H9 (cell line): ENCODE results near the gene HYAL1. TPM values are rescaled to one million over a fixed set of nuclear protein-coding genes. Genes with fewer than 3 reads are reported as not detected.
A peak's percentile ranks its signal among the peaks of the same experiment; 100 is the strongest.

ENCODE experiments used
- DNase-seq: peaks from one replicate; pipeline ENCODE4 v3.0.0-alpha.2; 2017
- H2AFZ ChIP-seq: one replicate; pipeline ENCODE4 v1.6.1; 2013; ENCODE audit warnings: mild to moderate bottlenecking, low read length, control low read depth, moderate library complexity
- H2AK5ac ChIP-seq: 2 replicates; pipeline ENCODE4 v1.6.1; 2013; ENCODE audit warnings: low read length, control low read depth, mixed read lengths; ENCODE audit not compliant: insufficient read length
- H2BK120ac ChIP-seq: one replicate; pipeline ENCODE4 v1.6.1; 2013; ENCODE audit warnings: low read depth, mild to moderate bottlenecking, low read length, control low read depth, inconsistent platforms; ENCODE audit not compliant: poor library complexity, severe bottlenecking
- H2BK12ac ChIP-seq: 2 replicates; pipeline ENCODE4 v1.6.1; 2013; ENCODE audit warnings: low read length, control low read depth, mixed read lengths, low read depth; ENCODE audit not compliant: insufficient read length
- H2BK15ac ChIP-seq: 2 replicates; pipeline ENCODE4 v1.6.1; 2013; ENCODE audit warnings: low read depth, low read length, control low read depth
- H2BK20ac ChIP-seq: one replicate; pipeline ENCODE4 v1.6.1; 2013; ENCODE audit warnings: low read depth, mild to moderate bottlenecking, low read length, control low read depth, inconsistent platforms; ENCODE audit not compliant: poor library complexity, severe bottlenecking
- H2BK5ac ChIP-seq: 2 replicates; pipeline ENCODE4 v1.6.1; 2013; ENCODE audit warnings: low read length, control low read depth, mixed read lengths; ENCODE audit not compliant: insufficient read length
- H3K14ac ChIP-seq: 2 replicates; pipeline ENCODE4 v1.6.1; 2013; ENCODE audit warnings: low read length, control low read depth; ENCODE audit not compliant: insufficient read depth
- H3K18ac ChIP-seq: 2 replicates; pipeline ENCODE4 v1.6.1; 2013; ENCODE audit warnings: low read depth, mild to moderate bottlenecking, mixed read lengths, low read length, control low read depth; ENCODE audit not compliant: insufficient read length
- H3K23ac ChIP-seq: 2 replicates; pipeline ENCODE4 v1.6.1; 2013; ENCODE audit warnings: low read length, control low read depth, mixed read lengths, low read depth; ENCODE audit not compliant: insufficient read length
- H3K23me2 ChIP-seq: 2 replicates; pipeline ENCODE4 v1.6.1; 2013; ENCODE audit warnings: low read depth, mild to moderate bottlenecking, mixed read lengths, low read length, control low read depth; ENCODE audit not compliant: insufficient read length, poor library complexity, severe bottlenecking
- H3K27ac ChIP-seq: 2 replicates; pipeline ENCODE4 v1.5.1; 2013; ENCODE audit warnings: low read length, control low read depth, mixed read lengths, low read depth; ENCODE audit not compliant: insufficient read length
- H3K27me3 ChIP-seq: 2 replicates; pipeline ENCODE4 v1.6.1; 2013; ENCODE audit warnings: low read length, control low read depth, inconsistent platforms; ENCODE audit not compliant: insufficient read depth
- H3K4ac ChIP-seq: 2 replicates; pipeline ENCODE4 v1.6.1; 2013; ENCODE audit warnings: low read depth, mild to moderate bottlenecking, control low read depth, inconsistent platforms, low read length, moderate library complexity
- H3K4me1 ChIP-seq: 2 replicates; pipeline ENCODE4 v1.6.1; 2013; ENCODE audit warnings: low read length, control low read depth, inconsistent platforms; ENCODE audit not compliant: insufficient read depth
- H3K4me2 ChIP-seq: 2 replicates; pipeline ENCODE4 v1.6.1; 2013; ENCODE audit warnings: low read length, control low read depth, mixed read lengths; ENCODE audit not compliant: insufficient read length, insufficient read depth
- H3K56ac ChIP-seq: 2 replicates; pipeline ENCODE4 v1.6.1; 2013; ENCODE audit warnings: low read depth, mild to moderate bottlenecking, mixed read lengths, low read length, control low read depth; ENCODE audit not compliant: insufficient read length
- H3K79me1 ChIP-seq: 2 replicates; pipeline ENCODE4 v1.6.1; 2013; ENCODE audit warnings: low read depth, mild to moderate bottlenecking, moderate library complexity, low read length, control low read depth, inconsistent platforms; ENCODE audit not compliant: insufficient read depth, poor library complexity, severe bottlenecking
- H3K79me2 ChIP-seq: 2 replicates; pipeline ENCODE4 v1.6.1; 2013; ENCODE audit warnings: low read length, control low read depth, inconsistent platforms; ENCODE audit not compliant: insufficient read depth
- H3K9ac ChIP-seq: 2 replicates; pipeline ENCODE4 v1.6.1; 2013; ENCODE audit warnings: low read length, control low read depth, mixed read lengths; ENCODE audit not compliant: insufficient read length; ENCODE audit errors: extremely low read depth
- H3K9me3 ChIP-seq: one replicate; pipeline ENCODE4 v1.6.1; 2013; ENCODE audit warnings: low read depth, low read length, inconsistent platforms; ENCODE audit not compliant: control insufficient read depth
- H3T11ph ChIP-seq: one replicate; pipeline ENCODE4 v1.6.1; 2013; ENCODE audit warnings: mild to moderate bottlenecking, low read length, control low read depth, inconsistent platforms
- H4K20me1 ChIP-seq: one replicate; pipeline ENCODE4 v1.6.1; 2013; ENCODE audit not compliant: control insufficient read depth, insufficient read length, insufficient read depth
- H4K5ac ChIP-seq: 2 replicates; pipeline ENCODE4 v1.6.1; 2013; ENCODE audit warnings: low read depth, mild to moderate bottlenecking, mixed read lengths, low read length, control low read depth; ENCODE audit not compliant: insufficient read length
- H4K8ac ChIP-seq: replicated peaks from 2 replicates; pipeline ENCODE4 v1.6.1; 2013; ENCODE audit warnings: low read length, control low read depth, mixed read lengths, low read depth; ENCODE audit not compliant: insufficient read length
- H4K91ac ChIP-seq: 2 replicates; pipeline ENCODE4 v1.6.1; 2013; ENCODE audit warnings: low read depth, mild to moderate bottlenecking, moderate library complexity, mixed read lengths, low read length, control low read depth; ENCODE audit not compliant: insufficient read length
- H3K27ac Mint-ChIP-seq, 3 experiments: 2 replicates in 2 of 3; 3 replicates in 1 of 3; pipeline ENCODE4 v1.8.0; 2020 to 2021; ENCODE audit warnings: mixed read lengths in 3 of 3, mild to moderate bottlenecking in 1 of 3, moderate library complexity in 1 of 3
- H3K27me3 Mint-ChIP-seq: 2 replicates; pipeline ENCODE4 v1.8.0; 2021; ENCODE audit warnings: low read depth, mild to moderate bottlenecking, moderate library complexity, mixed read lengths
- H3K36me3 Mint-ChIP-seq, 3 experiments: 2 replicates in 2 of 3; 3 replicates in 1 of 3; pipeline ENCODE4 v1.8.0; 2020 to 2021; ENCODE audit warnings: low read depth in 3 of 3, mixed read lengths in 3 of 3; ENCODE audit not compliant: insufficient read depth in 1 of 3
- H3K4me1 Mint-ChIP-seq, 2 experiments: 2 replicates each; pipeline ENCODE4 v1.8.0; 2020; ENCODE audit warnings: mixed read lengths in 2 of 2
- H3K4me3 Mint-ChIP-seq, 2 experiments: 2 replicates in 1 of 2; 3 replicates in 1 of 2; pipeline ENCODE4 v1.8.0; 2020 to 2021; ENCODE audit warnings: mild to moderate bottlenecking in 2 of 2, mixed read lengths in 2 of 2, moderate library complexity in 1 of 2
- H3K9me3 Mint-ChIP-seq, 2 experiments: 2 replicates in 1 of 2; 3 replicates in 1 of 2; pipeline ENCODE4 v1.8.0; 2020; ENCODE audit warnings: mild to moderate bottlenecking in 2 of 2, mixed read lengths in 2 of 2, moderate library complexity in 1 of 2
- WGBS: extraction: QIAGEN DNeasy Blood & Tissue Kit; methylation state at CpG from one replicate; pipeline ENCODE4 v1.1.7; 2013; ENCODE audit warnings: missing lambda C conversion rate, low lambda C conversion rate, mixed read lengths; ENCODE audit not compliant: insufficient read length; ENCODE audit errors: extremely low coverage; 5-methylcytosine and 5-hydroxymethylcytosine counted together
- total RNA-seq: library from RNA; stranded (reverse); gene quantifications from 2 replicates; pipeline ENCODE4 v1.2.1, GENCODE V29; 2021
- TF ChIP-seq, protein P1 (sequence below): fragments of 200-600 bp; sonication (generic); conservative IDR thresholded peaks from 3 replicates; pipeline ENCODE4 v1.8.0; 2021; ENCODE audit warnings: antibody characterized with exemption, mild to moderate bottlenecking

The HYAL1 gene
- total RNA-seq, 1 experiment from 2014 or later: 2.0 TPM

GRCh38 chr3:50325497-50326181 is 22.3 kb upstream of the HYAL1 start:
- no CpG with 5 or more reads among the region's 11 CpGs for WGBS
- H3K9me3 Mint-ChIP-seq: no peaks in the 10 kb centered on the region
- no peak for DNase-seq
- peaks cover 19 to 39% (median 22%) of the 10 kb centered on the region in 3 experiments for H3K36me3 Mint-ChIP-seq
- Histone ChIP-seq H3K14ac (no peak overlapping the region), H3T11ph (no peak overlapping the region), H2BK20ac (no peak overlapping the region), H4K5ac (no peak overlapping the region), H3K4me1 (peaks cover 6% of the 10 kb centered on the region; the same call in 1 of the 2 replicates), H3K18ac (no peak overlapping the region), H3K27ac (no peak overlapping the region), H4K8ac (no peak overlapping the region), H3K9ac (no peak overlapping the region), H3K4me2 (no peak overlapping the region), H2BK120ac (no peak overlapping the region), H2AK5ac (no peak overlapping the region), H3K56ac (no peak overlapping the region), H2BK15ac (no peak overlapping the region), H4K91ac (no peak overlapping the region), H2BK5ac (no peak overlapping the region), H3K23ac (no peak overlapping the region), H3K79me2 (peaks cover 4% of the 10 kb centered on the region; the same call in 1 of the 2 replicates), H3K23me2 (peaks cover 23% of the 10 kb centered on the region), H2BK12ac (no peak overlapping the region), H3K4ac (no peak overlapping the region), H4K20me1 (no peaks in the 10 kb centered on the region), H3K79me1 (peaks cover 6% of the 10 kb centered on the region), H2AFZ (no peak overlapping the region), H3K9me3 (no peaks in the 10 kb centered on the region), H3K27me3 (no peaks in the 10 kb centered on the region)
- TF ChIP-seq, protein P1, sequence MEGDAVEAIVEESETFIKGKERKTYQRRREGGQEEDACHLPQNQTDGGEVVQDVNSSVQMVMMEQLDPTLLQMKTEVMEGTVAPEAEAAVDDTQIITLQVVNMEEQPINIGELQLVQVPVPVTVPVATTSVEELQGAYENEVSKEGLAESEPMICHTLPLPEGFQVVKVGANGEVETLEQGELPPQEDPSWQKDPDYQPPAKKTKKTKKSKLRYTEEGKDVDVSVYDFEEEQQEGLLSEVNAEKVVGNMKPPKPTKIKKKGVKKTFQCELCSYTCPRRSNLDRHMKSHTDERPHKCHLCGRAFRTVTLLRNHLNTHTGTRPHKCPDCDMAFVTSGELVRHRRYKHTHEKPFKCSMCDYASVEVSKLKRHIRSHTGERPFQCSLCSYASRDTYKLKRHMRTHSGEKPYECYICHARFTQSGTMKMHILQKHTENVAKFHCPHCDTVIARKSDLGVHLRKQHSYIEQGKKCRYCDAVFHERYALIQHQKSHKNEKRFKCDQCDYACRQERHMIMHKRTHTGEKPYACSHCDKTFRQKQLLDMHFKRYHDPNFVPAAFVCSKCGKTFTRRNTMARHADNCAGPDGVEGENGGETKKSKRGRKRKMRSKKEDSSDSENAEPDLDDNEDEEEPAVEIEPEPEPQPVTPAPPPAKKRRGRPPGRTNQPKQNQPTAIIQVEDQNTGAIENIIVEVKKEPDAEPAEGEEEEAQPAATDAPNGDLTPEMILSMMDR: no peak
- peaks cover 15 to 31% of the 10 kb centered on the region in 2 experiments for H3K4me1 Mint-ChIP-seq
- H3K27ac Mint-ChIP-seq: no peak overlapping the region
- H3K27me3 Mint-ChIP-seq: no peaks in the 10 kb centered on the region; the same call in 1 of the 2 replicates
- peak overlapping the region; percentile 88 to 96; a peak in 2 of 5 replicates for H3K4me3 Mint-ChIP-seq
